Stromal cell of bone marrow (primary cell): ENCODE data around the gene NRF1.

Source experiments
- DNase-seq: peaks from one replicate; pipeline ENCODE4 v3.0.0-alpha.2; 2012; ENCODE audit warnings: low read depth

The NRF1 gene

GRCh38 chr7:129684777-129685176, 73.3 kb downstream of the NRF1 start:
- no peak for DNase-seq

GRCh38 chr7:129686063-129686462, 74.5 kb downstream of the NRF1 start:
- DNase-seq = no peak

- DNase-seq = no peak
Measured at GRCh38 chr7:129688503-129689222, 77.1 kb downstream of the NRF1 start.

- no peak for DNase-seq
Measured at GRCh38 chr7:129689995-129690581, 78.6 kb downstream of the NRF1 start.

GRCh38 chr7:129690701-129691100, 79.2 kb downstream of the NRF1 start:
- no peak for DNase-seq

GRCh38 chr7:129698516-129699418, 87.2 kb downstream of the NRF1 start:
- no peak for DNase-seq

GRCh38 chr7:129702316-129702715, 90.8 kb downstream of the NRF1 start:
- peak; percentile 40 for DNase-seq

GRCh38 chr7:129702761-129703338, 91.3 kb downstream of the NRF1 start:
- no peak for DNase-seq

GRCh38 chr7:129703751-129704150, 92.2 kb downstream of the NRF1 start:
- DNase-seq = no peak

- DNase-seq = no peak
Measured at GRCh38 chr7:129707910-129708499, 96.5 kb downstream of the NRF1 start.

- no peak for DNase-seq
Measured at GRCh38 chr7:129713544-129713943, 102.0 kb downstream of the NRF1 start.

GRCh38 chr7:129714514-129715063, 103.1 kb downstream of the NRF1 start:
- no peak for DNase-seq

GRCh38 chr7:129719980-129720732, 108.6 kb downstream of the NRF1 start:
- DNase-seq = no peak

- DNase-seq = no peak
Measured at GRCh38 chr7:129721068-129721467, 109.5 kb downstream of the NRF1 start.

GRCh38 chr7:129723679-129724078, 112.2 kb downstream of the NRF1 start:
- DNase-seq = no peak

- no peak for DNase-seq
Measured at GRCh38 chr7:129724796-129725195, 113.3 kb downstream of the NRF1 start.

GRCh38 chr7:129728875-129729467, 117.5 kb downstream of the NRF1 start:
- no peak for DNase-seq

GRCh38 chr7:129729511-129729910, 118.0 kb downstream of the NRF1 start:
- DNase-seq = no peak

- no peak for DNase-seq
Measured at GRCh38 chr7:129730159-129730558, 118.6 kb downstream of the NRF1 start.

- DNase-seq = no peak
Measured at GRCh38 chr7:129734400-129734799, 122.9 kb downstream of the NRF1 start.

- DNase-seq = no peak
Measured at GRCh38 chr7:129739427-129739826, 127.9 kb downstream of the NRF1 start.
